Measurements from ENCODE around the gene IGSF22.

GRCh38 chr11:18668131-18668530, 57.9 kb downstream of the IGSF22 start:
- TF ChIP-seq POLR2A (IDR thresholded peaks at IDR 0.05; ENCODE audit: low read length) = no peak
- TF ChIP-seq GATA1 (IDR thresholded peaks at IDR 0.05; ENCODE audit: low read depth, low read length) = no peak

Measured in erythroblast (primary cell).